CD4-positive, alpha-beta T cell (primary cell): ENCODE results near the gene RAB9B. TPM values are rescaled to one million over a fixed set of nuclear protein-coding genes. Genes with fewer than 3 reads are reported as not detected.

Experiments used
- ATAC-seq: fragments of 200-7000 bp; cut with Tn5 transposase; one replicate; pipeline ENCODE4 v1.10.0; 2022; ENCODE audit warnings: mild to moderate bottlenecking; ENCODE audit not compliant: poor library complexity
- CTCF ChIA-PET: fragments of 350-600 bp; sonication (Branson Sonifier 250); formaldehyde crosslinking; loops from one replicate; lab custom pipeline; 2021; ENCODE audit warnings: antibody characterized with exemption, inconsistent platforms; lab: Charles Lee
- POLR2A ChIA-PET: fragments of 350-600 bp; sonication (Branson Sonifier 250); formaldehyde crosslinking; loops from one replicate; lab custom pipeline; 2021; ENCODE audit warnings: antibody characterized with exemption, inconsistent platforms; lab: Charles Lee
- DNase-seq, 14 experiments: peaks; one replicate each; pipeline ENCODE4 v3.0.0-alpha.2; 2013 to 2020; ENCODE audit warnings: mixed read lengths in 2 of 14
- H3K27ac ChIP-seq, 2 donors: one replicate each; pipeline versions ENCODE4 v1.5.1 to v1.7.0; 2013; ENCODE audit warnings: low read length in 2 of 2, low read depth in 1 of 2, mild to moderate bottlenecking in 1 of 2
- H3K27me3 ChIP-seq, 2 experiments: 1 replicate in 1 of 2; 2 replicates in 1 of 2; pipeline versions ENCODE4 v1.6.1 to v1.7.0; 2013; ENCODE audit warnings: low read length in 2 of 2, control low read depth in 1 of 2, mild to moderate bottlenecking in 1 of 2, moderate library complexity in 1 of 2; ENCODE audit not compliant: insufficient read depth in 2 of 2, control insufficient read depth in 1 of 2
- H3K36me3 ChIP-seq: one replicate; pipeline ENCODE4 v1.6.1; 2013; ENCODE audit warnings: low read length, control low read depth; ENCODE audit not compliant: insufficient read depth
- H3K4me1 ChIP-seq: one replicate; pipeline ENCODE4 v1.6.1; 2013; ENCODE audit warnings: low read length, control low read depth; ENCODE audit not compliant: insufficient read depth
- H3K4me3 ChIP-seq: one replicate; pipeline ENCODE4 v1.5.1; 2013; ENCODE audit warnings: mild to moderate bottlenecking, low read length, moderate library complexity
- H3K9me3 ChIP-seq, 2 experiments: 1 replicate in 1 of 2; 2 replicates in 1 of 2; pipeline versions ENCODE4 v1.6.1 to v1.7.0; 2013; ENCODE audit warnings: low read length in 2 of 2, mild to moderate bottlenecking in 2 of 2, control low read depth in 1 of 2, moderate library complexity in 1 of 2; ENCODE audit not compliant: control insufficient read depth in 1 of 2, insufficient read depth in 1 of 2
- H3K27ac Mint-ChIP-seq: one replicate; pipeline ENCODE4 v1.8.0; 2020; ENCODE audit warnings: mixed read lengths
- H3K27me3 Mint-ChIP-seq: one replicate; pipeline ENCODE4 v1.8.0; 2021; ENCODE audit warnings: mixed read lengths
- H3K36me3 Mint-ChIP-seq: one replicate; pipeline ENCODE4 v1.8.0; 2021; ENCODE audit warnings: low read depth, mixed read lengths
- H3K4me1 Mint-ChIP-seq: one replicate; pipeline ENCODE4 v1.8.0; 2021; ENCODE audit warnings: low read depth, mixed read lengths
- H3K4me3 Mint-ChIP-seq: one replicate; pipeline ENCODE4 v1.8.0; 2020; ENCODE audit warnings: mild to moderate bottlenecking, mixed read lengths
- H3K9me3 Mint-ChIP-seq: one replicate; pipeline ENCODE4 v1.8.0; 2020; ENCODE audit warnings: mixed read lengths
- intact Hi-C, 2 experiments: fragments of 100-400 bp; cut with DNase I in 1 of 2; cut with micrococcal nuclease in 1 of 2; formaldehyde crosslinking; loops; one replicate each; pipeline versions ENCODE4 v1.15.1 to v1.9.0; 2023 to 2025; cut with DNase I, micrococcal nuclease
- total RNA-seq, 174 experiments: library from RNA in 2 of 174; stranded (reverse) in 2 of 174; gene quantifications; one replicate each; pipeline ENCODE4 v1.2.3 and lab custom pipeline; 2021 to 2026
- TF ChIP-seq, protein P1 (sequence below): fragments of 200-600 bp; IDR thresholded peaks from one replicate; pipeline ENCODE4 v1.8.0; 2022; ENCODE audit warnings: antibody characterized with exemption, mild to moderate bottlenecking

The RAB9B gene
- total RNA-seq, 2 experiments from 2014 or later, result 0.11 TPM; not detected in 1

DNA sequence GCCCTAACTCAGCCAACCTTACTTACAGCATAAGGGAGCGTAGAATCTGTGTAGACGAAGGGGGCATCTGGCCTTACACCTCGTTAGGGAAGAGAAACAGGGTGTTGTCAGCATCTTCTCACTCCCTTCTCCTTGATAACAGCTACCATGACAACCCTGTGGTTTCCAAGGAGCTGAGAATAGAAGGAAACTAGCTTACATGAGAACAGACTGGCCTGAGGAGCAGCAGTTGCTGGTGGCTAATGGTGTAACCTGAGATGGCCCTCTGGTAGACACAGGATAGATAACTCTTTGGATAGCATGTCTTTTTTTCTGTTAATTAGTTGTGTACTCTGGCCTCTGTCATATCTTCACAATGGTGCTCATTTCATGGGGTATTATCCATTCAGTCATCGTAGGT, 40.8 kb downstream of the RAB9B start:
- H3K4me1 ChIP-seq, result no peaks in the 10 kb centered on the region
- Mint-ChIP-seq H3K36me3 (no peaks in the 10 kb centered on the region), H3K27ac (no peak overlapping the region), H3K27me3 (peaks cover 4% of the 10 kb centered on the region), H3K9me3 (no peaks in the 10 kb centered on the region), H3K4me3 (no peak overlapping the region), H3K4me1 (no peaks in the 10 kb centered on the region)
- TF ChIP-seq, protein P1, sequence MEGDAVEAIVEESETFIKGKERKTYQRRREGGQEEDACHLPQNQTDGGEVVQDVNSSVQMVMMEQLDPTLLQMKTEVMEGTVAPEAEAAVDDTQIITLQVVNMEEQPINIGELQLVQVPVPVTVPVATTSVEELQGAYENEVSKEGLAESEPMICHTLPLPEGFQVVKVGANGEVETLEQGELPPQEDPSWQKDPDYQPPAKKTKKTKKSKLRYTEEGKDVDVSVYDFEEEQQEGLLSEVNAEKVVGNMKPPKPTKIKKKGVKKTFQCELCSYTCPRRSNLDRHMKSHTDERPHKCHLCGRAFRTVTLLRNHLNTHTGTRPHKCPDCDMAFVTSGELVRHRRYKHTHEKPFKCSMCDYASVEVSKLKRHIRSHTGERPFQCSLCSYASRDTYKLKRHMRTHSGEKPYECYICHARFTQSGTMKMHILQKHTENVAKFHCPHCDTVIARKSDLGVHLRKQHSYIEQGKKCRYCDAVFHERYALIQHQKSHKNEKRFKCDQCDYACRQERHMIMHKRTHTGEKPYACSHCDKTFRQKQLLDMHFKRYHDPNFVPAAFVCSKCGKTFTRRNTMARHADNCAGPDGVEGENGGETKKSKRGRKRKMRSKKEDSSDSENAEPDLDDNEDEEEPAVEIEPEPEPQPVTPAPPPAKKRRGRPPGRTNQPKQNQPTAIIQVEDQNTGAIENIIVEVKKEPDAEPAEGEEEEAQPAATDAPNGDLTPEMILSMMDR, result no peak
- DNase-seq (no peak), ATAC-seq (no peak)
- H3K9me3 ChIP-seq, result no peaks in the 10 kb centered on the region
- intact Hi-C loops, result no loop called here
- no peaks in the 10 kb centered on the region for H3K36me3 ChIP-seq
- H3K4me3 ChIP-seq, result no peak overlapping the region
- no peak overlapping the region for H3K27ac ChIP-seq
- CTCF ChIA-PET, result no interaction called here
- peaks cover 0 to 4% of the 10 kb centered on the region in 2 experiments for H3K27me3 ChIP-seq
- POLR2A ChIA-PET, result no interaction called here

DNA sequence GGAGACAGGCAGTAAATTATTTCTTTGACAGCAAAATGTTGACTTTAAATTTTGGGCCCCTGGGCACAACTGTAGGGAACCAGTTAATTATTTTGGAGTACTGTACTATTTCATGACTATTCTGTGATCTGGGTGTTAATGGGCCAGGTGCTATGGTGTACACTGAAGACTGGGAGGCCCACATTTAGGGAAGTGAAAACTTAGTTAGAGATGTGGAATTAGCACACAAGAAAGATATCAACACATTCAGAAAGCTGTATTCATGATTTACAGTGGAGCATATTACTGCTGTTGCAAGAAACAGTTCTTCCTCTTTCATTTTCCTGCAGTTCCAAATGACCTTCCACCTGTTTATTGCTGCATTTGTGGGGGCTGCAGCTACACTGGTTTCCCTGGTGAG, 43.1 kb downstream of the RAB9B start:
- no peaks in the 10 kb centered on the region for H3K4me1 ChIP-seq
- ChIA-PET CTCF (no interaction called here), POLR2A (no interaction called here)
- no peaks in the 10 kb centered on the region for H3K36me3 Mint-ChIP-seq
- no peaks in the 10 kb centered on the region for H3K36me3 ChIP-seq
- no peaks in the 10 kb centered on the region for H3K27me3 Mint-ChIP-seq
- no peaks in the 10 kb centered on the region for H3K4me1 Mint-ChIP-seq
- H3K27me3 ChIP-seq, result peaks cover 0 to 4% of the 10 kb centered on the region in 2 experiments
- ATAC-seq (no peak), DNase-seq (no peak)
- no peak overlapping the region for H3K27ac ChIP-seq
- H3K9me3 ChIP-seq, result no peaks in the 10 kb centered on the region
- H3K4me3 Mint-ChIP-seq, result no peak overlapping the region
- TF ChIP-seq, protein P1, result no peak
- H3K4me3 ChIP-seq, result no peak overlapping the region
- intact Hi-C loops, result no loop called here
- H3K27ac Mint-ChIP-seq, result no peak overlapping the region
- no peaks in the 10 kb centered on the region for H3K9me3 Mint-ChIP-seq

DNA sequence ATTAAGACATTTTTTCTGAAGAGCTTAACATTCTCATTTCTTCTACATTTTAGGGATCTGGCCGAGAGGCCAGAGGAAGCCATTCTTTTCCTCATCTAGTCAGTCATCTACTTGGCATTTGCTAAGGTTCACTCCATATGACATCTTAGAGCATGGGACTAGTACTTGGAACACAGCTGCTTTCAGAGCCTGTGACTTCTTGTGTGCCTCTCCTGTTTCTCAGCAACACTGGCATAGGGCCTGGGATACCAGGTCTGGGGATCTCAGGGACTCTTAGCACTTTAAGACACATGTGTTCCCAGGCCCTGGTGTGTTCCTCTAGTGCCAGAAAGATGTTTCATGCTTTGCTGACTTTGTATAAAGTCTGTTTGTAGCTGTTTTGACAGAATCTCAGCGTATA, 48.1 kb downstream of the RAB9B start:
- intact Hi-C loops, result no loop called here
- no peaks in the 10 kb centered on the region for H3K9me3 Mint-ChIP-seq
- Histone ChIP-seq H3K4me3 (no peak overlapping the region), H3K9me3 (no peaks in the 10 kb centered on the region), H3K27me3 (no peaks in the 10 kb centered on the region), H3K36me3 (no peaks in the 10 kb centered on the region), H3K27ac (no peak overlapping the region), H3K4me1 (no peaks in the 10 kb centered on the region)
- POLR2A ChIA-PET, result no interaction called here
- no peaks in the 10 kb centered on the region for H3K4me1 Mint-ChIP-seq
- DNase-seq (no peak), ATAC-seq (no peak)
- no peaks in the 10 kb centered on the region for H3K36me3 Mint-ChIP-seq
- H3K4me3 Mint-ChIP-seq, result no peak overlapping the region
- no peak overlapping the region for H3K27ac Mint-ChIP-seq
- CTCF ChIA-PET, result no interaction called here
- no peaks in the 10 kb centered on the region for H3K27me3 Mint-ChIP-seq
- TF ChIP-seq, protein P1, result no peak
